ENCODE data around the gene MYLK. TPM values are rescaled to one million over a fixed set of nuclear protein-coding genes. Genes with fewer than 3 reads are reported as not detected.

Gene MYLK
- total and polyA plus RNA-seq, 9 of the 15 experiments (the other 6 are each of a cell fraction or from before 2014, with no cell fraction given): 0.11 to 0.53 (median 0.18) TPM; not detected in 2

DNA sequence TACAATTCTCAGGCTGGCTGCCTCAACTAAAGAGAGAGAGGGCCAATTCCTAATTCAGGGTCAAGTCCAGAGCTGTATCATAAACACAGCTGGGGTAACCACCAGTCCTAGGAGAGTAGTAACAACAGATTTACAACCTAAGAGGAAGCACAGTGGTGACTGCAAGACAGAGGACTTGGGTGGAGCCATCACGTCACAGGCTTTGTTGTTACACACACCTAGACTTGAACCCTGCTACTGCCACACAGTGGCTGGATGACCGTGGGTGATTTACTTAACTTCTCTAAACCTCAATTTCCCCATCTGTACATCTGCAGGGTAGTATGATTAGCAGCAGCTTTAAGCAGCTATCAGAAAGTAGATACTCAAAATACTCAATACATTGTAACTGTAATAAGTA, 78.6 kb downstream of the MYLK start:
- Histone ChIP-seq H3K36me3 (ENCODE audit: control insufficient read depth, insufficient read depth, low read length) (no peaks in the 10 kb centered on the region), H3K9ac (ENCODE audit: insufficient read depth in 1 of 2, low read depth in 2 of 2, low read length in 2 of 2) (no peak overlapping the region), H4K20me1 (replicated peaks; ENCODE audit: control insufficient read depth, insufficient read depth, low read length) (no peaks in the 10 kb centered on the region), H3K27me3 (ENCODE audit: control insufficient read depth in 2 of 2, insufficient read depth in 2 of 2, low read length in 2 of 2) (no peaks in the 10 kb centered on the region; a peak in 1 of 5 replicates), H3K9me3 (replicated peaks; ENCODE audit: control insufficient read depth, insufficient read depth, low read depth, low read length) (no peaks in the 10 kb centered on the region), H3K27ac (ENCODE audit: extremely low read depth, low read depth, low read length) (no peak overlapping the region), H3K4me3 (no peak overlapping the region), H3K79me2 (ENCODE audit: control insufficient read depth, insufficient read depth, low read length) (no peaks in the 10 kb centered on the region), H3K4me2 (ENCODE audit: insufficient read depth, low read length) (no peak overlapping the region), H3K9me1 (ENCODE audit: control insufficient read depth, insufficient read depth, low read length) (no peaks in the 10 kb centered on the region), H2AFZ (ENCODE audit: low read depth, low read length) (no peak overlapping the region), H3K4me1 (replicated peaks in 1 of 2; ENCODE audit: control insufficient read depth in 2 of 2, insufficient read depth in 2 of 2, low read length in 2 of 2) (no peaks in the 10 kb centered on the region)
- in situ Hi-C loops (cut with MboI): no loop called here
- DNase-seq (ENCODE audit: extremely low read depth in 1 of 4, low spot score in 3 of 4) (peak in 1 of 4 experiments; percentile 6), FAIRE-seq (no peak), ATAC-seq (no peak)
- TF ChIP-seq, protein P1, sequence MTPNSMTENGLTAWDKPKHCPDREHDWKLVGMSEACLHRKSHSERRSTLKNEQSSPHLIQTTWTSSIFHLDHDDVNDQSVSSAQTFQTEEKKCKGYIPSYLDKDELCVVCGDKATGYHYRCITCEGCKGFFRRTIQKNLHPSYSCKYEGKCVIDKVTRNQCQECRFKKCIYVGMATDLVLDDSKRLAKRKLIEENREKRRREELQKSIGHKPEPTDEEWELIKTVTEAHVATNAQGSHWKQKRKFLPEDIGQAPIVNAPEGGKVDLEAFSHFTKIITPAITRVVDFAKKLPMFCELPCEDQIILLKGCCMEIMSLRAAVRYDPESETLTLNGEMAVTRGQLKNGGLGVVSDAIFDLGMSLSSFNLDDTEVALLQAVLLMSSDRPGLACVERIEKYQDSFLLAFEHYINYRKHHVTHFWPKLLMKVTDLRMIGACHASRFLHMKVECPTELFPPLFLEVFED (CRISPR knock-in tag; conservative IDR thresholded peaks at IDR 0.05): no peak
- TF ChIP-seq ZNF586 (CRISPR knock-in tag; conservative IDR thresholded peaks at IDR 0.05) (no peak), FOXA3 (CRISPR knock-in tag; conservative IDR thresholded peaks at IDR 0.05 in 1 of 2, IDR thresholded peaks at IDR 0.05 in 1 of 2) (no peak), CBX2 (IDR thresholded peaks at IDR 0.05; ENCODE audit: insufficient read depth, low read length, poor library complexity, severe bottlenecking) (no peak), ZNF408 (CRISPR knock-in tag; IDR thresholded peaks at IDR 0.05; ENCODE audit: low read depth) (no peak), ZNF830 (CRISPR knock-in tag; IDR thresholded peaks at IDR 0.05) (no peak)
- TF ChIP-seq, protein P2, sequence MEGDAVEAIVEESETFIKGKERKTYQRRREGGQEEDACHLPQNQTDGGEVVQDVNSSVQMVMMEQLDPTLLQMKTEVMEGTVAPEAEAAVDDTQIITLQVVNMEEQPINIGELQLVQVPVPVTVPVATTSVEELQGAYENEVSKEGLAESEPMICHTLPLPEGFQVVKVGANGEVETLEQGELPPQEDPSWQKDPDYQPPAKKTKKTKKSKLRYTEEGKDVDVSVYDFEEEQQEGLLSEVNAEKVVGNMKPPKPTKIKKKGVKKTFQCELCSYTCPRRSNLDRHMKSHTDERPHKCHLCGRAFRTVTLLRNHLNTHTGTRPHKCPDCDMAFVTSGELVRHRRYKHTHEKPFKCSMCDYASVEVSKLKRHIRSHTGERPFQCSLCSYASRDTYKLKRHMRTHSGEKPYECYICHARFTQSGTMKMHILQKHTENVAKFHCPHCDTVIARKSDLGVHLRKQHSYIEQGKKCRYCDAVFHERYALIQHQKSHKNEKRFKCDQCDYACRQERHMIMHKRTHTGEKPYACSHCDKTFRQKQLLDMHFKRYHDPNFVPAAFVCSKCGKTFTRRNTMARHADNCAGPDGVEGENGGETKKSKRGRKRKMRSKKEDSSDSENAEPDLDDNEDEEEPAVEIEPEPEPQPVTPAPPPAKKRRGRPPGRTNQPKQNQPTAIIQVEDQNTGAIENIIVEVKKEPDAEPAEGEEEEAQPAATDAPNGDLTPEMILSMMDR (IDR thresholded peaks at IDR 0.05 in 2 of 3, conservative IDR thresholded peaks at IDR 0.05 in 1 of 3; ENCODE audit: insufficient read depth in 2 of 3, low read depth in 1 of 3, low read length in 3 of 3): peak in 2 of 3 experiments; percentile 3 to 4; a peak in 1 of 6 replicates
- TF ChIP-seq, protein P3, sequence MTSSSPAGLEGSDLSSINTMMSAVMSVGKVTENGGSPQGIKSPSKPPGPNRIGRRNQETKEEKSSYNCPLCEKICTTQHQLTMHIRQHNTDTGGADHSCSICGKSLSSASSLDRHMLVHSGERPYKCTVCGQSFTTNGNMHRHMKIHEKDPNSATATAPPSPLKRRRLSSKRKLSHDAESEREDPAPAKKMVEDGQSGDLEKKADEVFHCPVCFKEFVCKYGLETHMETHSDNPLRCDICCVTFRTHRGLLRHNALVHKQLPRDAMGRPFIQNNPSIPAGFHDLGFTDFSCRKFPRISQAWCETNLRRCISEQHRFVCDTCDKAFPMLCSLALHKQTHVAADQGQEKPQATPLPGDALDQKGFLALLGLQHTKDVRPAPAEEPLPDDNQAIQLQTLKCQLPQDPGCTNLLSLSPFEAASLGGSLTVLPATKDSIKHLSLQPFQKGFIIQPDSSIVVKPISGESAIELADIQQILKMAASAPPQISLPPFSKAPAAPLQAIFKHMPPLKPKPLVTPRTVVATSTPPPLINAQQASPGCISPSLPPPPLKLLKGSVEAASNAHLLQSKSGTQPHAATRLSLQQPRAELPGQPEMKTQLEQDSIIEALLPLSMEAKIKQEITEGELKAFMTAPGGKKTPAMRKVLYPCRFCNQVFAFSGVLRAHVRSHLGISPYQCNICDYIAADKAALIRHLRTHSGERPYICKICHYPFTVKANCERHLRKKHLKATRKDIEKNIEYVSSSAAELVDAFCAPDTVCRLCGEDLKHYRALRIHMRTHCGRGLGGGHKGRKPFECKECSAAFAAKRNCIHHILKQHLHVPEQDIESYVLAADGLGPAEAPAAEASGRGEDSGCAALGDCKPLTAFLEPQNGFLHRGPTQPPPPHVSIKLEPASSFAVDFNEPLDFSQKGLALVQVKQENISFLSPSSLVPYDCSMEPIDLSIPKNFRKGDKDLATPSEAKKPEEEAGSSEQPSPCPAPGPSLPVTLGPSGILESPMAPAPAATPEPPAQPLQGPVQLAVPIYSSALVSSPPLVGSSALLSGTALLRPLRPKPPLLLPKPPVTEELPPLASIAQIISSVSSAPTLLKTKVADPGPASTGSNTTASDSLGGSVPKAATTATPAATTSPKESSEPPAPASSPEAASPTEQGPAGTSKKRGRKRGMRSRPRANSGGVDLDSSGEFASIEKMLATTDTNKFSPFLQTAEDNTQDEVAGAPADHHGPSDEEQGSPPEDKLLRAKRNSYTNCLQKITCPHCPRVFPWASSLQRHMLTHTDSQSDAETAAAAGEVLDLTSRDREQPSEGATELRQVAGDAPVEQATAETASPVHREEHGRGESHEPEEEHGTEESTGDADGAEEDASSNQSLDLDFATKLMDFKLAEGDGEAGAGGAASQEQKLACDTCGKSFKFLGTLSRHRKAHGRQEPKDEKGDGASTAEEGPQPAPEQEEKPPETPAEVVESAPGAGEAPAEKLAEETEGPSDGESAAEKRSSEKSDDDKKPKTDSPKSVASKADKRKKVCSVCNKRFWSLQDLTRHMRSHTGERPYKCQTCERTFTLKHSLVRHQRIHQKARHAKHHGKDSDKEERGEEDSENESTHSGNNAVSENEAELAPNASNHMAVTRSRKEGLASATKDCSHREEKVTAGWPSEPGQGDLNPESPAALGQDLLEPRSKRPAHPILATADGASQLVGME (CRISPR knock-in tag; IDR thresholded peaks at IDR 0.05): no peak
- ChIA-PET POLR2A (no interaction called here), CTCF (ENCODE audit: low intra/inter-chr PET ratio) (no interaction called here)
- no TSS peak for BruUV-seq (replicated peaks)
- WGBS (ENCODE audit: insufficient coverage, low coverage, missing lambda C conversion rate): 0% methylated on average over 2 of the region's 2 CpGs
- intact Hi-C loops (cut with micrococcal nuclease): no loop called here

Data from K562 (cell line).